HepG2 (cell line): ENCODE measurements around the gene SRCAP. TPM values are rescaled to one million over a fixed set of nuclear protein-coding genes. Genes with fewer than 3 reads are reported as not detected.
A peak's percentile ranks its signal among the peaks of the same experiment; 100 is the strongest.

ENCODE experiments used
- CENPT ChIP-seq: sonication (generic); formaldehyde crosslinking; IDR thresholded peaks from 2 replicates; pipeline ENCODE4 v1.8.0; 2022; ENCODE audit warnings: low read depth, mild to moderate bottlenecking, moderate library complexity, missing genetic modification reagents
- ETV6 ChIP-seq: sonication (generic); formaldehyde crosslinking; conservative IDR thresholded peaks from 2 replicates; pipeline ENCODE4 v1.4.0; 2020; ENCODE audit warnings: missing genetic modification reagents
- FOXO1 ChIP-seq: sonication (generic); formaldehyde crosslinking; IDR thresholded peaks from 2 replicates; pipeline ENCODE4 v1.4.0; 2020; ENCODE audit warnings: missing genetic modification reagents
- KLF9 ChIP-seq: IDR thresholded peaks from 2 replicates; pipeline ENCODE4 v1.6.1; 2016; ENCODE audit warnings: low read depth
- NFIB ChIP-seq: sonication (generic); formaldehyde crosslinking; IDR thresholded peaks from 2 replicates; pipeline ENCODE4 v1.9.0; 2021; ENCODE audit warnings: missing genetic modification reagents, mild to moderate bottlenecking, borderline replicate concordance
- NR2F2 ChIP-seq: IDR thresholded peaks from 2 replicates; pipeline ENCODE4 v1.6.1; 2012; ENCODE audit warnings: low read depth, inconsistent platforms, borderline replicate concordance
- PITX1 ChIP-seq: sonication (generic); formaldehyde crosslinking; IDR thresholded peaks from 2 replicates; pipeline ENCODE4 v1.5.1; 2020; ENCODE audit warnings: mild to moderate bottlenecking, missing genetic modification reagents
- PTBP1 ChIP-seq: fragments of 200-400 bp; formaldehyde crosslinking; IDR thresholded peaks from 2 replicates; pipeline ENCODE4 v1.6.1; 2018; ENCODE audit warnings: low read length, low read depth; ENCODE audit not compliant: poor library complexity, severe bottlenecking
- SRSF9 ChIP-seq: fragments of 200-400 bp; formaldehyde crosslinking; IDR thresholded peaks from 2 replicates; pipeline ENCODE4 v1.6.1; 2018; ENCODE audit warnings: borderline replicate concordance, mild to moderate bottlenecking, low read depth, low read length; ENCODE audit not compliant: insufficient read depth, poor library complexity, severe bottlenecking
- THYN1 ChIP-seq: sonication (generic); formaldehyde crosslinking; IDR thresholded peaks from 2 replicates; pipeline ENCODE4 v1.8.1; 2023; ENCODE audit warnings: low read depth, mild to moderate bottlenecking, moderate library complexity, missing genetic modification reagents, borderline replicate concordance
- ZKSCAN8 ChIP-seq: IDR thresholded peaks from 2 replicates; pipeline ENCODE4 v1.6.1; 2016; ENCODE audit warnings: borderline replicate concordance, missing genetic modification reagents, missing compliant biosample characterization
- ZNF576 ChIP-seq: sonication (generic); formaldehyde crosslinking; IDR thresholded peaks from 2 replicates; pipeline ENCODE4 v1.4.0; 2020; ENCODE audit warnings: mild to moderate bottlenecking, missing genetic modification reagents
- ZNF646 ChIP-seq: sonication (generic); formaldehyde crosslinking; IDR thresholded peaks from 2 replicates; pipeline ENCODE4 v1.9.0; 2021; ENCODE audit warnings: mild to moderate bottlenecking, missing genetic modification reagents
- ZNF766 ChIP-seq: sonication (generic); formaldehyde crosslinking; IDR thresholded peaks from 2 replicates; pipeline ENCODE4 v1.5.0; 2020; ENCODE audit warnings: missing genetic modification reagents, borderline replicate concordance
- ZNF781 ChIP-seq: sonication (generic); formaldehyde crosslinking; IDR thresholded peaks from 2 replicates; pipeline ENCODE4 v1.5.1; 2020; ENCODE audit warnings: borderline replicate concordance, mild to moderate bottlenecking, missing genetic modification reagents; ENCODE audit errors: not compliant biosample characterization
- polyA plus RNA-seq, 8 experiments: library from polyadenylated mRNA; depleted of rRNA in 3 of 8; stranded (reverse) in 7 of 8; unstranded in 1 of 8; fragments of >200 nt; fragmentation: Illumina TruSeq in 4 of 8; extraction: Trizol in 4 of 8; gene quantifications; 2 replicates each; pipeline versions ENCODE4 v1.2.1 to v1.2.3, GENCODE V29; 2011 to 2016; ENCODE audit warnings: low read depth in 4 of 8, missing spikeins in 1 of 8, mixed read lengths in 1 of 8; ENCODE audit not compliant: insufficient read depth in 1 of 8
- total RNA-seq, 5 experiments: library from RNA; depleted of rRNA; stranded (reverse); fragments of >200 nt; fragmentation: Illumina TruSeq; extraction: Trizol; gene quantifications; 2 replicates each; pipeline ENCODE4 v1.2.3, GENCODE V29; 2016; ENCODE audit warnings: low read depth in 1 of 5
- TF ChIP-seq, protein P1 (sequence below): sonication (generic); formaldehyde crosslinking; IDR thresholded peaks from 2 replicates; pipeline ENCODE4 v1.8.0; 2022; ENCODE audit warnings: mild to moderate bottlenecking, missing genetic modification reagents, moderate library complexity
- TF ChIP-seq, protein P2 (sequence below): sonication (generic); formaldehyde crosslinking; IDR thresholded peaks from 2 replicates; pipeline ENCODE4 v1.9.0; 2021; ENCODE audit warnings: missing genetic modification reagents, mild to moderate bottlenecking, borderline replicate concordance

Gene SRCAP
- total and polyA plus RNA-seq, 2 of the 13 experiments (the other 11 are each of a cell fraction or from before 2014, with no cell fraction given): 4.9 to 9.0 TPM

- TF ChIP-seq ZNF646 (CRISPR knock-in tag) (no peak), PTBP1 (peak; percentile 32), ETV6 (0 out of 2 replicates have a peak, but pooled peaks have one; percentile 3), ZNF576 (CRISPR knock-in tag) (no peak), THYN1 (CRISPR knock-in tag) (no peak), SRSF9 (no peak), NFIB (no peak), ZNF781 (CRISPR knock-in tag) (no peak), FOXO1 (CRISPR knock-in tag) (no peak), CENPT (CRISPR knock-in tag) (no peak), ZKSCAN8 (no peak), PITX1 (peak; percentile 18; the same call in 1 of the 2 replicates), NR2F2 (peak; percentile 82; the same call in 1 of the 2 replicates), ZNF766 (CRISPR knock-in tag) (no peak), KLF9 (no peak)
- TF ChIP-seq, protein P1, sequence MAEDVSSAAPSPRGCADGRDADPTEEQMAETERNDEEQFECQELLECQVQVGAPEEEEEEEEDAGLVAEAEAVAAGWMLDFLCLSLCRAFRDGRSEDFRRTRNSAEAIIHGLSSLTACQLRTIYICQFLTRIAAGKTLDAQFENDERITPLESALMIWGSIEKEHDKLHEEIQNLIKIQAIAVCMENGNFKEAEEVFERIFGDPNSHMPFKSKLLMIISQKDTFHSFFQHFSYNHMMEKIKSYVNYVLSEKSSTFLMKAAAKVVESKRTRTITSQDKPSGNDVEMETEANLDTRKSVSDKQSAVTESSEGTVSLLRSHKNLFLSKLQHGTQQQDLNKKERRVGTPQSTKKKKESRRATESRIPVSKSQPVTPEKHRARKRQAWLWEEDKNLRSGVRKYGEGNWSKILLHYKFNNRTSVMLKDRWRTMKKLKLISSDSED (CRISPR knock-in tag): no peak
- TF ChIP-seq, protein P2, sequence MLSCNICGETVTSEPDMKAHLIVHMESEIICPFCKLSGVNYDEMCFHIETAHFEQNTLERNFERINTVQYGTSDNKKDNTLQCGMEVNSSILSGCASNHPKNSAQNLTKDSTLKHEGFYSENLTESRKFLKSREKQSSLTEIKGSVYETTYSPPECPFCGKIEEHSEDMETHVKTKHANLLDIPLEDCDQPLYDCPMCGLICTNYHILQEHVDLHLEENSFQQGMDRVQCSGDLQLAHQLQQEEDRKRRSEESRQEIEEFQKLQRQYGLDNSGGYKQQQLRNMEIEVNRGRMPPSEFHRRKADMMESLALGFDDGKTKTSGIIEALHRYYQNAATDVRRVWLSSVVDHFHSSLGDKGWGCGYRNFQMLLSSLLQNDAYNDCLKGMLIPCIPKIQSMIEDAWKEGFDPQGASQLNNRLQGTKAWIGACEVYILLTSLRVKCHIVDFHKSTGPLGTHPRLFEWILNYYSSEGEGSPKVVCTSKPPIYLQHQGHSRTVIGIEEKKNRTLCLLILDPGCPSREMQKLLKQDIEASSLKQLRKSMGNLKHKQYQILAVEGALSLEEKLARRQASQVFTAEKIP: no peak
Measured at GRCh38 chr16:30698816-30699614, at the start of gene SRCAP (continued).
